Activated T-helper 1 cell treated with anti-CD3 and anti-CD28 coated beads, Interleukin-2, amount 50 U/mL, for 16 hours (primary cell): Measurements from ENCODE around the gene CD44.

ENCODE experiments used
- DNase-seq, 2 donors: peaks; one replicate each; pipeline ENCODE4 v3.0.0-alpha.2; 2020; ENCODE audit warnings: low read depth in 1 of 2, low spot score in 1 of 2

Gene CD44

GRCh38 chr11:35157814-35158700 is 19.1 kb downstream of the CD44 start:
- no peak for DNase-seq

GRCh38 chr11:35158701-35159510 is 19.9 kb downstream of the CD44 start:
- DNase-seq = no peak

GRCh38 chr11:35160246-35160824 is 21.4 kb downstream of the CD44 start:
- DNase-seq = no peak

GRCh38 chr11:35160902-35161597 is 22.1 kb downstream of the CD44 start:
- no peak for DNase-seq

GRCh38 chr11:35162745-35163144 is 23.8 kb downstream of the CD44 start:
- DNase-seq = no peak

GRCh38 chr11:35163209-35163608 is 24.2 kb downstream of the CD44 start:
- no peak for DNase-seq

GRCh38 chr11:35163702-35164496 is 24.9 kb downstream of the CD44 start:
- DNase-seq = no peak

GRCh38 chr11:35165030-35165422 is 26.1 kb downstream of the CD44 start:
- no peak for DNase-seq

GRCh38 chr11:35165423-35166368 is 26.7 kb downstream of the CD44 start:
- peak; percentile 64 to 76 for DNase-seq

GRCh38 chr11:35166369-35167360 is 27.7 kb downstream of the CD44 start:
- DNase-seq = no peak

GRCh38 chr11:35167426-35167954 is 28.5 kb downstream of the CD44 start:
- DNase-seq = no peak

- no peak for DNase-seq
These were observed 29.7 kb downstream of the CD44 start for GRCh38 chr11:35168671-35169070.

GRCh38 chr11:35169112-35169511 is 30.1 kb downstream of the CD44 start:
- DNase-seq = no peak

GRCh38 chr11:35169754-35170153 is 30.8 kb downstream of the CD44 start:
- no peak for DNase-seq

- DNase-seq = no peak
These were observed 31.5 kb downstream of the CD44 start for GRCh38 chr11:35170503-35170902.

GRCh38 chr11:35171226-35171625 is 32.3 kb downstream of the CD44 start:
- DNase-seq = no peak

GRCh38 chr11:35173011-35173511 is 34.1 kb downstream of the CD44 start:
- DNase-seq = no peak
